Measurements from ENCODE around the gene MAN2B2. TPM values are rescaled to one million over a fixed set of nuclear protein-coding genes. Genes with fewer than 3 reads are reported as not detected.
A peak's percentile ranks its signal among the peaks of the same experiment; 100 is the strongest.

The MAN2B2 gene
- total and polyA plus RNA-seq, 4 experiments from 2014 or later, result 11.2 to 53.2 (median 41.0) TPM

DNA sequence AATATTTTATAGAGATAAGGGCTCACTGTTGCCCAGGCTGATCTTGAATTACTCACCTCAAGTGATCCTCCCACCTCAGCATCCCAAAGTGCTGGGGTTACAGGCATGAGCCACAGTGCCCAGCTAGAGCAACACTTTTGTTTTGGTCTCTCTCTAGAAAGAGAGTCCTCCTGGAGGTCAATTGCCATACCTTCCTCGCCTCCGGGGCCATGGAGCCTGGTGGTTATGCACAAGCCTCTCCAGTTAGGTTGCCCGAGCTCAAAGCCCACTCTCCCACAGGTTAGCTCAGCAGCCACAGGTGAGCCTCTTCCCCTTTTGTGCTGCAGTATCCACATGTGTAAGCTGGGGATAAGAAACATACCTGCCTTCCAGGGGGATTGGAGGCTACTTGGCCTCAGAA, 24.2 kb upstream of the MAN2B2 start:
- intact Hi-C loops (cut with micrococcal nuclease), result no loop called here
- ChIA-PET CTCF (ENCODE audit: partially characterized antibody) (interaction anchor here (1.2 to 2.1 kb wide), 2 partner anchors 9 to 22 kb away, joined by 4 to 6 read pairs; no protein-coding TSS in a partner anchor), POLR2A (ENCODE audit: partially characterized antibody) (no interaction called here)

DNA sequence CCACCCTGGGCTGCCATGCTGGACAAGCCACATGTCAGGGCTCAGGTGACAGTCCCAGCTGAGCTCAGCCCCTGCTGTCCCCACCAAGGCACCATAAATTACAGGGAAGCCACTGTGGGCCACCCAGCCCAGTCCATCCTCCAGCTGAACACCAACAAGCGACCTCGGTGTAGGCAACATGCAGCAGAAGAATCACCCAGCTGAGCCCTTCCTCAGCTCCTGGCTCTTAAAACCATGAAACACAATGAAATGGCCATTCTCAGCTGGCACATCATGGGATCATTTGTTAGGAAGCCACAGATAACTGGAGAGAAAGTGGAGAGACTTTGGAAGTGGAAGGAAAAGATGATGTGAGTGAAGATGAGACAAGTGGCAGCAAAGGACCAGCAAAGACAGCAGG, 23.3 kb upstream of the MAN2B2 start:
- Mint-ChIP-seq H3K36me3 (peaks cover 2 to 3% of the 10 kb centered on the region in 2 donors), H3K27ac (no peak overlapping the region), H3K4me1 (peaks cover 0 to 2% (median 0%) of the 10 kb centered on the region in 4 donors), H3K27me3 (peaks cover 25 to 45% of the 10 kb centered on the region in 2 donors), H3K9me3 (peaks cover 2 to 20% (median 12%) of the 10 kb centered on the region in 8 donors), H3K4me3 (no peak overlapping the region)
- Histone ChIP-seq H3K27me3 (ENCODE audit: insufficient read depth, low read length) (peaks cover 2% of the 10 kb centered on the region), H3K36me3 (ENCODE audit: insufficient read depth, low read length) (no peaks in the 10 kb centered on the region), H3K9me3 (ENCODE audit: control insufficient read depth in 1 of 2, low read length in 2 of 2) (no peaks in the 10 kb centered on the region), H3K4me3 (ENCODE audit: low read length in 2 of 2) (no peak overlapping the region), H3K4me1 (ENCODE audit: insufficient read depth, low read length) (no peaks in the 10 kb centered on the region), H3K27ac (ENCODE audit: low read depth, low read length) (no peak overlapping the region)
- ChIA-PET CTCF (ENCODE audit: partially characterized antibody) (interaction anchor here (2.1 kb wide), 1 partner anchor 10 kb away, joined by 6 read pairs; no protein-coding TSS in a partner anchor), POLR2A (ENCODE audit: partially characterized antibody) (no interaction called here)
- DNase-seq, result no peak
- intact Hi-C loops (cut with micrococcal nuclease), result no loop called here

More for the DNA sequence above, 24.2 kb upstream of the MAN2B2 start:
- H3K36me3 Mint-ChIP-seq, result peaks cover 3% of the 10 kb centered on the region in 2 donors
- peaks cover 0 to 5% (median 0%) of the 10 kb centered on the region in 4 donors for H3K4me1 Mint-ChIP-seq
- H3K4me3 Mint-ChIP-seq, result no peak overlapping the region
- peaks cover 2 to 20% (median 12%) of the 10 kb centered on the region in 8 donors for H3K9me3 Mint-ChIP-seq
- no peak overlapping the region for H3K4me3 ChIP-seq (ENCODE audit: low read length in 2 of 2)
- H3K27ac Mint-ChIP-seq, result no peak overlapping the region
- no peaks in the 10 kb centered on the region for H3K4me1 ChIP-seq (ENCODE audit: insufficient read depth, low read length)
- no peaks in the 10 kb centered on the region for H3K36me3 ChIP-seq (ENCODE audit: insufficient read depth, low read length)
- peaks cover 3% of the 10 kb centered on the region for H3K27me3 ChIP-seq (ENCODE audit: insufficient read depth, low read length)
- peaks cover 22 to 39% of the 10 kb centered on the region in 2 donors for H3K27me3 Mint-ChIP-seq
- no peak for DNase-seq
- no peaks in the 10 kb centered on the region for H3K9me3 ChIP-seq (ENCODE audit: control insufficient read depth in 1 of 2, low read length in 2 of 2)
- no peak overlapping the region for H3K27ac ChIP-seq (ENCODE audit: low read depth, low read length)

DNA sequence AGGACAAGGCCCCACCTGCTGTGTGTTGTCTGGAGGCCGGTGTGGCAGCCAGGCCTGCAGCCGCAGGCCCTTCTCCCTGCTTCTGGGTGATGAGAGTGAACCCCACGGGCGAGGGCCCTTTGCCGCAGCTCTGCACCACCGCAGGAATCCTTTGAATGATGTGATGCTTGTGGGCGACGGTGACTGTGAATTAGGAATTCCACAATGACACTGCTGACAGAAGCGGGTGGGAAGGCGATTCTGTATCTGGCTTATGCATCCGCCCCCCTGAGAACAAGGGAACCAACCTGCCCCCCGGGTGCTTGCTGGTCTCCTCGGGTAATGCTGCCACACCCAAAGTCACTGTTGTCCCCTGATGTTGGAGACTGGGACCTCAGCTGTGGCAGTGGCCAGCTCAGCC, 19.5 kb upstream of the MAN2B2 start:
- H3K27ac Mint-ChIP-seq, result no peak overlapping the region
- H3K27me3 Mint-ChIP-seq, result peaks cover 39 to 44% of the 10 kb centered on the region in 2 donors
- no peaks in the 10 kb centered on the region for H3K9me3 ChIP-seq (ENCODE audit: control insufficient read depth in 1 of 2, low read length in 2 of 2)
- ChIA-PET CTCF (ENCODE audit: partially characterized antibody) (no interaction called here), POLR2A (ENCODE audit: partially characterized antibody) (no interaction called here)
- intact Hi-C loops (cut with micrococcal nuclease), result no loop called here
- no peak overlapping the region for H3K4me3 ChIP-seq (ENCODE audit: low read length in 2 of 2)
- peaks cover 2 to 3% of the 10 kb centered on the region in 2 donors for H3K36me3 Mint-ChIP-seq
- no peak overlapping the region for H3K27ac ChIP-seq (ENCODE audit: low read depth, low read length)
- H3K4me3 Mint-ChIP-seq, result no peak overlapping the region
- no peaks in the 10 kb centered on the region for H3K4me1 ChIP-seq (ENCODE audit: insufficient read depth, low read length)
- H3K36me3 ChIP-seq (ENCODE audit: insufficient read depth, low read length), result no peaks in the 10 kb centered on the region
- no peak for DNase-seq
- peaks cover 12% of the 10 kb centered on the region for H3K27me3 ChIP-seq (ENCODE audit: insufficient read depth, low read length)
- H3K9me3 Mint-ChIP-seq, result peaks cover 2 to 20% (median 12%) of the 10 kb centered on the region in 8 donors
- no peaks in the 10 kb centered on the region for H3K4me1 Mint-ChIP-seq

DNA sequence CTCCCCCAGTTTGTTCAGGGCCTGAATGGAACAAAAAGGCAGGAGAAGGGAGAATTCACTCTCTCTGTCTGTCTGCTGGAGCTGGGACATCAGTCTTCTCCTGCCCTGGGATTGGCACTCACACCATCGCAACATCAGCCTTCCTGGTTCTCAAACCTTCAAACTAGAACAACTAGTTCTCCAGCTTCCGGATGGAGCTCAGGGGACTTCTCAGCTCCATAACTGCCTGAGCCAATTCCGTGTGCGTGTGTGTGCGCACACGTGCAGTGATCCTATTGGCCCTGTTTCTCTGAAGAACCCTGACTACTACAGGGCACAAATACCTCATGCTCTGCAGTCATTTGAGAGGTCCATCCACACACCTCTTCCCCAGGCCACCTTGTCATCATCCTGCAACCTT, 18.7 kb upstream of the MAN2B2 start:
- H3K9me3 Mint-ChIP-seq, result peaks cover 2 to 14% (median 11%) of the 10 kb centered on the region in 8 donors
- peaks cover 2 to 7% (median 4%) of the 10 kb centered on the region in 4 donors for H3K4me1 Mint-ChIP-seq
- POLR2A ChIA-PET (ENCODE audit: partially characterized antibody), result no interaction called here
- no peak overlapping the region for H3K27ac ChIP-seq (ENCODE audit: low read depth, low read length)
- H3K36me3 Mint-ChIP-seq, result peaks cover 2 to 3% of the 10 kb centered on the region in 2 donors
- H3K4me1 ChIP-seq (ENCODE audit: insufficient read depth, low read length), result no peaks in the 10 kb centered on the region
- no peak for DNase-seq
- H3K27me3 ChIP-seq (ENCODE audit: insufficient read depth, low read length), result peaks cover 12% of the 10 kb centered on the region
- CTCF ChIA-PET (ENCODE audit: partially characterized antibody), result no interaction called here
- intact Hi-C loops (cut with micrococcal nuclease), result no loop called here
- H3K27me3 Mint-ChIP-seq, result peaks cover 43 to 47% of the 10 kb centered on the region in 2 donors
- no peak overlapping the region for H3K4me3 ChIP-seq (ENCODE audit: low read length in 2 of 2)
- no peak overlapping the region for H3K27ac Mint-ChIP-seq
- no peaks in the 10 kb centered on the region for H3K9me3 ChIP-seq (ENCODE audit: control insufficient read depth in 1 of 2, low read length in 2 of 2)
- H3K36me3 ChIP-seq (ENCODE audit: insufficient read depth, low read length), result no peaks in the 10 kb centered on the region
- no peak overlapping the region for H3K4me3 Mint-ChIP-seq

DNA sequence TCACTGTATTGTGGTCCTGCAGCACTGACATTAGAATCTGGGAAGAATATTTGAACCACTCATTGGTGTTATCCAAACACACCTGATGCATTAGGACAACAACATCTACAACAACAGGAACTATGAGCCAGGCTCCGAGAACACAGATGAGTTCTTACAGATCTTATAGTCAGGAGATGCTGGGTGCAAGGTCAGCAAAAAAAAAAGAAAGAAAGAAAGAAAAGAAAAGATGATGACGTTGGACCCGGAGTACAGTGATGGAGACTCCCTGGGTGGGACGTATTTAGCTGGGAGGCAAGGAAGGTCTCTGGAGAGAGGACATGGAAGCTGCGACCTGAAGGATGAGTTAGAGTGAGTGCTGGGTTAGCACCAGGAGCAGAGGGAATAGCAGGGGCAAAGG, 17.8 kb upstream of the MAN2B2 start:
- POLR2A ChIA-PET (ENCODE audit: partially characterized antibody), result no interaction called here
- intact Hi-C loops (cut with micrococcal nuclease), result no loop called here
- CTCF ChIA-PET (ENCODE audit: partially characterized antibody), result no interaction called here

DNA sequence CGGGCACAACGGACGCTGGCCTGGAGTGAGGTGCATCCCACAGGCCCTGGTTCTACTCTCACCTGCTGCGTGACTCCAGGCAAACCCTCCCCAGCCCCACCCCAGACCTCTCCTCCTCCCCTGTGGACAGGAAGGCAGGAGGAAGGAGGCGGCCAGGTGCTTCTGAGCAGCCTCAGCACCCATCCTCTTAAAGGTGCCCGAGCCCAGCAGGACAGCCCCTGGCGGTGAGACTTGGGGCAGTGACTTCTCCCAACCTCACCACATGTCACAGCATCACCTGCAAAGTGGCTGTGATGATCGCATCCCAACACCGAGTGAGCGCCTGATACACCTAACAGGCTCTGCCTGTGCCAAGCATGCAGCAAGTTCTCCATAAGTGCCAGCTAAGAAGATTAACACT, 17.1 kb upstream of the MAN2B2 start:
- Mint-ChIP-seq H3K27me3 (peaks cover 51 to 55% of the 10 kb centered on the region in 2 donors), H3K36me3 (no peaks in the 10 kb centered on the region), H3K27ac (no peak overlapping the region), H3K9me3 (peaks cover 0 to 4% (median 0%) of the 10 kb centered on the region in 8 donors), H3K4me1 (peaks cover 6 to 20% (median 13%) of the 10 kb centered on the region in 4 donors), H3K4me3 (no peak overlapping the region)
- H3K9me3 ChIP-seq (ENCODE audit: control insufficient read depth in 1 of 2, low read length in 2 of 2), result no peaks in the 10 kb centered on the region
- no peak overlapping the region for H3K4me3 ChIP-seq (ENCODE audit: low read length in 2 of 2)
- ChIA-PET CTCF (ENCODE audit: partially characterized antibody) (no interaction called here), POLR2A (ENCODE audit: partially characterized antibody) (no interaction called here)
- peaks cover 21% of the 10 kb centered on the region for H3K27me3 ChIP-seq (ENCODE audit: insufficient read depth, low read length)
- peaks cover 5% of the 10 kb centered on the region for H3K4me1 ChIP-seq (ENCODE audit: insufficient read depth, low read length)
- no peak overlapping the region for H3K27ac ChIP-seq (ENCODE audit: low read depth, low read length)
- DNase-seq, result no peak
- intact Hi-C loops (cut with micrococcal nuclease), result no loop called here
- H3K36me3 ChIP-seq (ENCODE audit: insufficient read depth, low read length), result no peaks in the 10 kb centered on the region

More for the DNA sequence above, 17.8 kb upstream of the MAN2B2 start:
- H3K4me1 Mint-ChIP-seq, result peaks cover 6 to 14% (median 10%) of the 10 kb centered on the region in 4 donors
- Histone ChIP-seq H3K9me3 (ENCODE audit: control insufficient read depth in 1 of 2, low read length in 2 of 2) (no peaks in the 10 kb centered on the region), H3K4me3 (ENCODE audit: low read length in 2 of 2) (no peak overlapping the region), H3K27me3 (ENCODE audit: insufficient read depth, low read length) (peaks cover 17% of the 10 kb centered on the region), H3K36me3 (ENCODE audit: insufficient read depth, low read length) (no peaks in the 10 kb centered on the region), H3K4me1 (ENCODE audit: insufficient read depth, low read length) (no peaks in the 10 kb centered on the region), H3K27ac (ENCODE audit: low read depth, low read length) (no peak overlapping the region)
- peaks cover 0 to 8% (median 3%) of the 10 kb centered on the region in 8 donors for H3K9me3 Mint-ChIP-seq
- peak overlapping the region in 1 of 8 donors; percentile 11 for H3K4me3 Mint-ChIP-seq
- peaks cover 50% of the 10 kb centered on the region in 2 donors for H3K27me3 Mint-ChIP-seq
- DNase-seq, result no peak
- no peak overlapping the region for H3K27ac Mint-ChIP-seq
- H3K36me3 Mint-ChIP-seq, result peaks cover 2 to 3% of the 10 kb centered on the region in 2 donors

DNA sequence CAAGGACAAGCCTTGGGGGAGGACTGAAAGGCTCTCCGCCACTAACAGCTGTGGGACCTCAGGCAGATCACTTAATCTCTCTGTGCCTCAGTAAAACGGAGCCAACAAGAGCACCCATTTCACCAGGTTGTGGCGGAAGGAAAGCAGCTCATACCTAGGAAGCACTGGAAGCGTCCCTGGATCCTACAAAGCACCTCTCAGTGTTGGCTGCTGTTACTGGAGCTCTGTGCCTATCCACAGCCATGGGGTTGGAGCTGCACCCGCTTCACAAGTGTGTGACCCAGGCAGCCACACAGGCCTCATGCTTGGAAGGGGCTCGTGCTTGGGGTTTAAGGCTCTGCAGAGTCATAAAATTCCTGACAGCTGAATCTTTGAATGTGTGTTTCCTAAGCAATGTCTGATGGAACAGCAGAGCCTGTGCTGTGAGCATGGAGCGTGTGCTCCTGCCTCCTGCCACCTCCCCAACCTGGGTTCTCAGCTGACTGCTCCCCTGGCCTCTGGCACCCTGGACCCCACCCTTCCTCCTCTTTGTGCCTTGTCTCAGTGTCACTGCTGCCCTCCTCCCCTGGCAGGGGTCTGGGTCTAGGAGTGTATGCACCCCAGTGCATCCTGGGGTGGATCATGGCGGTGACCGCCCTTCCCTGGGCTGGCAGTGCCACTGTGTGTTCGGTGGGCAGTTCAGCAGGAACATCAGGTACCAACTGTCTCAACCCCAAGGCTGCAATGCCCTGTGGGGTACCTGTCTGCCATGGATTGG, 14.4 kb upstream of the MAN2B2 start:
- CTCF ChIA-PET (ENCODE audit: partially characterized antibody), result interaction anchor here (0.6 to 1.2 kb wide), 5 partner anchors 13 to 313 kb away, joined by 3 to 4 read pairs (median 3); no protein-coding TSS in a partner anchor
- H3K9me3 ChIP-seq (ENCODE audit: control insufficient read depth in 1 of 2, low read length in 2 of 2), result no peaks in the 10 kb centered on the region
- intact Hi-C loops (cut with micrococcal nuclease), result no loop called here

More for the DNA sequence above, 14.4 kb upstream of the MAN2B2 start:
- peaks cover 47 to 62% of the 10 kb centered on the region in 2 donors for H3K27me3 Mint-ChIP-seq
- Histone ChIP-seq H3K27me3 (ENCODE audit: insufficient read depth, low read length) (peaks cover 21% of the 10 kb centered on the region), H3K36me3 (ENCODE audit: insufficient read depth, low read length) (no peaks in the 10 kb centered on the region), H3K27ac (ENCODE audit: low read depth, low read length) (no peak overlapping the region), H3K4me1 (ENCODE audit: insufficient read depth, low read length) (peaks cover 13% of the 10 kb centered on the region), H3K4me3 (ENCODE audit: low read length in 2 of 2) (no peak overlapping the region)
- H3K9me3 Mint-ChIP-seq, result peaks cover 0 to 5% (median 0%) of the 10 kb centered on the region in 8 donors
- H3K4me3 Mint-ChIP-seq, result peak overlapping the region in 1 of 8 donors; percentile 41
- DNase-seq, result no peak
- H3K36me3 Mint-ChIP-seq, result no peaks in the 10 kb centered on the region
- H3K27ac Mint-ChIP-seq, result no peak overlapping the region
- POLR2A ChIA-PET (ENCODE audit: partially characterized antibody), result no interaction called here
- peaks cover 6 to 23% (median 13%) of the 10 kb centered on the region in 4 donors for H3K4me1 Mint-ChIP-seq

Data from CD4-positive, alpha-beta memory T cell (primary cell).